ENCODE measurements around the gene CADM1. TPM values are rescaled to one million over a fixed set of nuclear protein-coding genes. Genes with fewer than 3 reads are reported as not detected.
A peak's percentile ranks its signal among the peaks of the same experiment; 100 is the strongest.

The CADM1 gene
- total and polyA plus RNA-seq, 11 donors = 11.4 to 80.2 (median 40.6) TPM

- Histone ChIP-seq H3K9me3 (no peaks in the 10 kb centered on the region), H3K4me1 (no peaks in the 10 kb centered on the region), H3K4me3 (no peak overlapping the region), H3K36me3 (no peaks in the 10 kb centered on the region), H3K27me3 (peaks cover 0 to 2% (median 0%) of the 10 kb centered on the region in 9 donors), H3K27ac (no peak overlapping the region)
- DNase-seq (no peak), ATAC-seq (no peak)
- intact Hi-C loops (cut with DNase I) = no loop called here
- TF ChIP-seq, protein P1, sequence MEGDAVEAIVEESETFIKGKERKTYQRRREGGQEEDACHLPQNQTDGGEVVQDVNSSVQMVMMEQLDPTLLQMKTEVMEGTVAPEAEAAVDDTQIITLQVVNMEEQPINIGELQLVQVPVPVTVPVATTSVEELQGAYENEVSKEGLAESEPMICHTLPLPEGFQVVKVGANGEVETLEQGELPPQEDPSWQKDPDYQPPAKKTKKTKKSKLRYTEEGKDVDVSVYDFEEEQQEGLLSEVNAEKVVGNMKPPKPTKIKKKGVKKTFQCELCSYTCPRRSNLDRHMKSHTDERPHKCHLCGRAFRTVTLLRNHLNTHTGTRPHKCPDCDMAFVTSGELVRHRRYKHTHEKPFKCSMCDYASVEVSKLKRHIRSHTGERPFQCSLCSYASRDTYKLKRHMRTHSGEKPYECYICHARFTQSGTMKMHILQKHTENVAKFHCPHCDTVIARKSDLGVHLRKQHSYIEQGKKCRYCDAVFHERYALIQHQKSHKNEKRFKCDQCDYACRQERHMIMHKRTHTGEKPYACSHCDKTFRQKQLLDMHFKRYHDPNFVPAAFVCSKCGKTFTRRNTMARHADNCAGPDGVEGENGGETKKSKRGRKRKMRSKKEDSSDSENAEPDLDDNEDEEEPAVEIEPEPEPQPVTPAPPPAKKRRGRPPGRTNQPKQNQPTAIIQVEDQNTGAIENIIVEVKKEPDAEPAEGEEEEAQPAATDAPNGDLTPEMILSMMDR (IDR thresholded peaks at IDR 0.05) = no peak
- TF ChIP-seq POLR2A (IDR thresholded peaks at IDR 0.05) = no peak
- WGBS, 4 donors = 94 to 100% (median 98%) methylated on average over 1 of the region's 1 CpG
Measured at GRCh38 chr11:115151010-115151409, 353.2 kb downstream of the CADM1 start.

DNA sequence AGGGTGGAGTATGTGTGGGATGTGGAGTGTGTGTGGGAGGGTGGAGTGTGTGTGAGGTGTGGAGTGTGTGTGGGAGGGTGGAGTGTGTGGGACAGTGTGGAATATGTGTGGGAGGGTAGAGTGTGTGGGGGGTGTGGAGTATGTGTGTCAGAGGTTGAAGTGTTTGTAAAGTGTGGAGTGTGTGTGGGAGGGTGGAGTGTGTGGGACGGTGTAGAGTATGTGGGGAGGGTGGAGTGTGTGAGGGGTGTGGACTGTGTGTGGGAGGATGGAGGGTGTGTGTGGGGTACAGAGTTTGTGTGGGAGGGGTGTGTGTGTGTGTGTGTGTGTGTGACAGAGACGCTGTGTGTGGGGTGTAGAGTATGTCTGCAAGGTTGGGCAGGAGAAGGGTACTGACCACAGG is 355.5 kb downstream of the CADM1 start:
- Histone ChIP-seq H3K36me3 (no peaks in the 10 kb centered on the region), H3K27ac (no peak overlapping the region), H3K27me3 (peaks cover 0 to 2% (median 0%) of the 10 kb centered on the region in 9 donors), H3K4me3 (no peak overlapping the region), H3K9me3 (no peaks in the 10 kb centered on the region), H3K4me1 (no peaks in the 10 kb centered on the region)
- DNase-seq = no peak
- peak in 1 of 4 donors; percentile 16 for ATAC-seq
- 79 to 92% (median 81%) methylated on average over 2 of the region's 2 CpGs for WGBS, 4 donors
- TF ChIP-seq, protein P1 (IDR thresholded peaks at IDR 0.05) = no peak
- TF ChIP-seq POLR2A (IDR thresholded peaks at IDR 0.05) = no peak
- intact Hi-C loops (cut with DNase I) = no loop called here

DNA sequence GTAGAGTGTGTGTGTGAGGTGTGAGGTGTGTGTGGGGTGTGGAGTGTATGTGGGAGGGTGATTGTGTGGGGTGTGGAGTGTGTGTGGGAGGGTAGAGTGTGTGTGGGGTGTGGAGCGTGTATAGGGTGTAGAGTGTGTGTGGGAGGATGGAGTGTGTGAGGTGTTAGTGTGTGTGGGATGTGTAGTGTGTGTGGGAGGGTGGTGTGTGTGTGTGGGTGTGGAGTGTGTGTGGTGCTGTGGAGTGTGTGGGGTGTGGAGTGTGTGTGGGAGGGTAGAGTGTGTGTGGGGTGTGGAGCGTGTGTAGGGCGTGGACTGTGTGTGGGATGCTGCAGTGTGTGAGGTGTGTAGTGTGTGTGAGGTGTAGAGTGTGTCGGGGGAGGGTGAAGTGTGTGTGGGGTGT is 356.1 kb downstream of the CADM1 start:
- no peaks in the 10 kb centered on the region for H3K4me1 ChIP-seq
- DNase-seq (no peak), ATAC-seq (peak in 2 of 4 donors; percentile 18 to 23)
- no peaks in the 10 kb centered on the region for H3K36me3 ChIP-seq
- 96 to 99% (median 97%) methylated on average over 4 of the region's 4 CpGs for WGBS, 4 donors
- no peaks in the 10 kb centered on the region for H3K9me3 ChIP-seq
- H3K27ac ChIP-seq = no peak overlapping the region
- intact Hi-C loops (cut with DNase I) = no loop called here
- no peak overlapping the region for H3K4me3 ChIP-seq
- TF ChIP-seq POLR2A (IDR thresholded peaks at IDR 0.05) = no peak
- TF ChIP-seq, protein P1 (IDR thresholded peaks at IDR 0.05) = no peak
- peaks cover 0 to 2% (median 0%) of the 10 kb centered on the region in 9 donors for H3K27me3 ChIP-seq

DNA sequence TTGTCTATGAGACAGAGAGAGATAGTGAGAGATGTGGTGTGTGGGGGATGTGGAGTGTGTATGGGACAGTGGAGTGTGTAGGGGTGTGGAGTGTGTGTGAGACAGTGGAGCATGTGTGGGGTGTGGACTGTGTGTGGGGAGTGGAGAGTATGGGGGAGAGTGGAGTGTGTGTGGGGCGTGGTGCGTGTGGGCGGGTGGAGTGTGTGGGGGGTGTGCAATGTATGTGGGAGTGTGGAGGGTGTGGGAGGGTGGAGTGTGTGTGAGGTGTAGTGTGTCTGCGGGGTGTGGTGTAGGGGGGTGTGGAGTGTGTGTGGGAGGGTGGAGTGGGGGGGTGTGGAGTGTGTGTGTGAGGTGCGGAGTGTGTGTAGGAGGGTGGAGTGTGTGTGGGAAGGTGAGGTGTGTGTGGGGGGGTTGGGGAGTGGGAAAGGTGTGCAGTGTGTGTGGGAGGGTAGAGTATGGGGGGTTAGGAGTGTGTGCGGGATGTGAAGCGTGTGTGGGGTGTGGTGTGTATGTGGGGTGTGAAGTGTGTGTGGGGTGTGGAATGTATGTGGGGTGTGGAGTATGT is 356.9 kb downstream of the CADM1 start:
- ATAC-seq = no peak
- no peak for TF ChIP-seq POLR2A (IDR thresholded peaks at IDR 0.05)
- TF ChIP-seq, protein P1 (IDR thresholded peaks at IDR 0.05) = no peak
- Histone ChIP-seq H3K36me3 (no peaks in the 10 kb centered on the region), H3K27me3 (peaks cover 0 to 2% (median 0%) of the 10 kb centered on the region in 9 donors), H3K4me1 (no peaks in the 10 kb centered on the region), H3K4me3 (no peak overlapping the region), H3K9me3 (no peaks in the 10 kb centered on the region), H3K27ac (no peak overlapping the region)
- WGBS, 4 donors = 91 to 97% (median 94%) methylated on average over 7 of the region's 7 CpGs
- DNase-seq = no peak
- intact Hi-C loops (cut with DNase I) = no loop called here

All from heart left ventricle (tissue), 16 donors.